ENCODE results near the gene HSD17B12. TPM values are rescaled to one million over a fixed set of nuclear protein-coding genes. Genes with fewer than 3 reads are reported as not detected.

HSD17B12 gene
- total RNA-seq, 1 experiment from 2014 or later = 307 TPM

DNA sequence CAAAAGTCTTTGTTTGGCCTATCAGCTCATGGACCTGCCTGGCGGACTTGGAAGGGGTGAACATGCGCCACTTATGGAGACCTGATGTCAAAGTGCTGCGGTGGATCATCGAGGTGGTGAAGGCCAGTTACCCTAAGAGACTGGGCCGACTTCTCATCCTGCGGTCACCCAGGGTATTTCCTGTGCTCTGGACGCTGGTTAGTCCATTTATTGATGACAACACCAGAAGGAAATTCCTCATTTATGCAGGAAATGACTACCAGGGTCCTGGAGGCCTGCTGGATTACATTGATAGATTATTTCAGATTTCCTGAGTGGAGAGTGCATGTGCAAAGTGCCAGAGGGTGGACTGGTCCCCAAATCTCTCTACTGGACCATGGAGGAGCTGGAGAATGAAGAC lies 218.0 kb downstream of the HSD17B12 start:
- no peaks in the 10 kb centered on the region for H3K9me3 ChIP-seq (ENCODE audit: low read depth, low read length, poor library complexity, severe bottlenecking)
- no peak overlapping the region for H3K4me3 ChIP-seq (ENCODE audit: low read depth, low read length, poor library complexity, severe bottlenecking)
- H3K36me3 ChIP-seq (ENCODE audit: insufficient read depth, low read length, poor library complexity, severe bottlenecking) = peaks cover 71% of the 10 kb centered on the region
- no peak for DNase-seq (ENCODE audit: low spot score)
- no peaks in the 10 kb centered on the region for H3K27me3 ChIP-seq (replicated peaks; ENCODE audit: insufficient read depth, low read depth, low read length, poor library complexity)
- CTCF ChIA-PET = no interaction called here
- H3K27ac ChIP-seq (ENCODE audit: low read depth, low read length, poor library complexity, severe bottlenecking) = no peak overlapping the region
- intact Hi-C loops (cut with micrococcal nuclease; ENCODE audit: unreplicated experiment) = no loop called here
- POLR2A ChIA-PET (ENCODE audit: low non-redundant PET) = no interaction called here
- TF ChIP-seq, protein P1, sequence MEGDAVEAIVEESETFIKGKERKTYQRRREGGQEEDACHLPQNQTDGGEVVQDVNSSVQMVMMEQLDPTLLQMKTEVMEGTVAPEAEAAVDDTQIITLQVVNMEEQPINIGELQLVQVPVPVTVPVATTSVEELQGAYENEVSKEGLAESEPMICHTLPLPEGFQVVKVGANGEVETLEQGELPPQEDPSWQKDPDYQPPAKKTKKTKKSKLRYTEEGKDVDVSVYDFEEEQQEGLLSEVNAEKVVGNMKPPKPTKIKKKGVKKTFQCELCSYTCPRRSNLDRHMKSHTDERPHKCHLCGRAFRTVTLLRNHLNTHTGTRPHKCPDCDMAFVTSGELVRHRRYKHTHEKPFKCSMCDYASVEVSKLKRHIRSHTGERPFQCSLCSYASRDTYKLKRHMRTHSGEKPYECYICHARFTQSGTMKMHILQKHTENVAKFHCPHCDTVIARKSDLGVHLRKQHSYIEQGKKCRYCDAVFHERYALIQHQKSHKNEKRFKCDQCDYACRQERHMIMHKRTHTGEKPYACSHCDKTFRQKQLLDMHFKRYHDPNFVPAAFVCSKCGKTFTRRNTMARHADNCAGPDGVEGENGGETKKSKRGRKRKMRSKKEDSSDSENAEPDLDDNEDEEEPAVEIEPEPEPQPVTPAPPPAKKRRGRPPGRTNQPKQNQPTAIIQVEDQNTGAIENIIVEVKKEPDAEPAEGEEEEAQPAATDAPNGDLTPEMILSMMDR (conservative IDR thresholded peaks at IDR 0.05; ENCODE audit: low read depth, low read length) = no peak
- no peak for TF ChIP-seq EZH2 (IDR thresholded peaks at IDR 0.05; ENCODE audit: borderline replicate concordance, low read depth, low read length, poor library complexity, severe bottlenecking)
- no peaks in the 10 kb centered on the region for H3K4me1 ChIP-seq (ENCODE audit: insufficient read depth, low read length, poor library complexity, severe bottlenecking)
- BruUV-seq (replicated peaks) = no TSS peak

DNA sequence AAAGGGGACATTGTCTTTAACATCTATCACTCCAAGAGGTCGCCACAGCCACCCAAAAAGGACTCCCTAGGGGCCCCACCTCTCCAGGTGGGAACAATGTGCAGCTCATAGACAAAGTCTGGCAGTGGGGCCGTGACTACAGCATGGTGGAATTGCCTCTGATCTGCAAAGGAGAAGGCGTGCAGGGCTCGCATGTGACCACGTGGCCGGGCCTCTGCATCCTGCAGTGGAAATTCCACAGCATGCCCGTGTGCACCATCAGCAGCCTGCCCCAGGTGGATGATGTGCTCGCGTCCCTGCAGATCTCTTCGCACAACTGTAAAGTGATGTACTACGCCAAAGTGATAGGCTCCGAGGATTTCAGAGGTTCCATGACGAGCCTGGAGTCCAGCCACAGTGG lies 218.6 kb downstream of the HSD17B12 start:
- H3K4me3 ChIP-seq (ENCODE audit: low read depth, low read length, poor library complexity, severe bottlenecking) = no peak overlapping the region
- intact Hi-C loops (cut with micrococcal nuclease; ENCODE audit: unreplicated experiment) = no loop called here
- no TSS peak for BruUV-seq (replicated peaks)
- CTCF ChIA-PET = no interaction called here
- no peaks in the 10 kb centered on the region for H3K4me1 ChIP-seq (ENCODE audit: insufficient read depth, low read length, poor library complexity, severe bottlenecking)
- H3K27me3 ChIP-seq (replicated peaks; ENCODE audit: insufficient read depth, low read depth, low read length, poor library complexity) = no peaks in the 10 kb centered on the region
- no peaks in the 10 kb centered on the region for H3K9me3 ChIP-seq (ENCODE audit: low read depth, low read length, poor library complexity, severe bottlenecking)
- peaks cover 71% of the 10 kb centered on the region for H3K36me3 ChIP-seq (ENCODE audit: insufficient read depth, low read length, poor library complexity, severe bottlenecking)
- H3K27ac ChIP-seq (ENCODE audit: low read depth, low read length, poor library complexity, severe bottlenecking) = no peak overlapping the region
- no peak for TF ChIP-seq EZH2 (IDR thresholded peaks at IDR 0.05; ENCODE audit: borderline replicate concordance, low read depth, low read length, poor library complexity, severe bottlenecking)
- TF ChIP-seq, protein P1 (conservative IDR thresholded peaks at IDR 0.05; ENCODE audit: low read depth, low read length) = no peak
- POLR2A ChIA-PET (ENCODE audit: low non-redundant PET) = no interaction called here
- no peak for DNase-seq (ENCODE audit: low spot score)

- peaks cover 53% of the 10 kb centered on the region for H3K36me3 ChIP-seq (ENCODE audit: insufficient read depth, low read length, poor library complexity, severe bottlenecking)
- POLR2A ChIA-PET (ENCODE audit: low non-redundant PET) = no interaction called here
- no peak for TF ChIP-seq EZH2 (IDR thresholded peaks at IDR 0.05; ENCODE audit: borderline replicate concordance, low read depth, low read length, poor library complexity, severe bottlenecking)
- TF ChIP-seq, protein P1 (conservative IDR thresholded peaks at IDR 0.05; ENCODE audit: low read depth, low read length) = no peak
Observed at GRCh38 chr11:43901551-43901950, 221.0 kb downstream of the HSD17B12 start.

More at GRCh38 chr11:43901551-43901950, 221.0 kb downstream of the HSD17B12 start:
- intact Hi-C loops (cut with micrococcal nuclease; ENCODE audit: unreplicated experiment) = no loop called here
- H3K27me3 ChIP-seq (replicated peaks; ENCODE audit: insufficient read depth, low read depth, low read length, poor library complexity) = no peaks in the 10 kb centered on the region
- BruUV-seq (replicated peaks) = no TSS peak
- no peak overlapping the region for H3K27ac ChIP-seq (ENCODE audit: low read depth, low read length, poor library complexity, severe bottlenecking)
- H3K4me3 ChIP-seq (ENCODE audit: low read depth, low read length, poor library complexity, severe bottlenecking) = no peak overlapping the region
- no peaks in the 10 kb centered on the region for H3K9me3 ChIP-seq (ENCODE audit: low read depth, low read length, poor library complexity, severe bottlenecking)
- H3K4me1 ChIP-seq (ENCODE audit: insufficient read depth, low read length, poor library complexity, severe bottlenecking) = no peaks in the 10 kb centered on the region
- CTCF ChIA-PET = no interaction called here
- no peak for DNase-seq (ENCODE audit: low spot score)
